H9 (cell line): Measurements from ENCODE around the gene HNF4A. TPM values are rescaled to one million over a fixed set of nuclear protein-coding genes. Genes with fewer than 3 reads are reported as not detected.
A peak's percentile ranks its signal among the peaks of the same experiment; 100 is the strongest.

Source experiments
- DNase-seq: peaks from one replicate; pipeline ENCODE4 v3.0.0-alpha.2; 2017
- H2AFZ ChIP-seq: one replicate; pipeline ENCODE4 v1.6.1; 2013; ENCODE audit warnings: mild to moderate bottlenecking, low read length, control low read depth, moderate library complexity
- H2AK5ac ChIP-seq: 2 replicates; pipeline ENCODE4 v1.6.1; 2013; ENCODE audit warnings: low read length, control low read depth, mixed read lengths; ENCODE audit not compliant: insufficient read length
- H2BK120ac ChIP-seq: one replicate; pipeline ENCODE4 v1.6.1; 2013; ENCODE audit warnings: low read depth, mild to moderate bottlenecking, low read length, control low read depth, inconsistent platforms; ENCODE audit not compliant: poor library complexity, severe bottlenecking
- H2BK12ac ChIP-seq: 2 replicates; pipeline ENCODE4 v1.6.1; 2013; ENCODE audit warnings: low read length, control low read depth, mixed read lengths, low read depth; ENCODE audit not compliant: insufficient read length
- H2BK15ac ChIP-seq: 2 replicates; pipeline ENCODE4 v1.6.1; 2013; ENCODE audit warnings: low read depth, low read length, control low read depth
- H2BK20ac ChIP-seq: one replicate; pipeline ENCODE4 v1.6.1; 2013; ENCODE audit warnings: low read depth, mild to moderate bottlenecking, low read length, control low read depth, inconsistent platforms; ENCODE audit not compliant: poor library complexity, severe bottlenecking
- H2BK5ac ChIP-seq: 2 replicates; pipeline ENCODE4 v1.6.1; 2013; ENCODE audit warnings: low read length, control low read depth, mixed read lengths; ENCODE audit not compliant: insufficient read length
- H3K14ac ChIP-seq: 2 replicates; pipeline ENCODE4 v1.6.1; 2013; ENCODE audit warnings: low read length, control low read depth; ENCODE audit not compliant: insufficient read depth
- H3K18ac ChIP-seq: 2 replicates; pipeline ENCODE4 v1.6.1; 2013; ENCODE audit warnings: low read depth, mild to moderate bottlenecking, mixed read lengths, low read length, control low read depth; ENCODE audit not compliant: insufficient read length
- H3K23ac ChIP-seq: 2 replicates; pipeline ENCODE4 v1.6.1; 2013; ENCODE audit warnings: low read length, control low read depth, mixed read lengths, low read depth; ENCODE audit not compliant: insufficient read length
- H3K23me2 ChIP-seq: 2 replicates; pipeline ENCODE4 v1.6.1; 2013; ENCODE audit warnings: low read depth, mild to moderate bottlenecking, mixed read lengths, low read length, control low read depth; ENCODE audit not compliant: insufficient read length, poor library complexity, severe bottlenecking
- H3K27ac ChIP-seq: 2 replicates; pipeline ENCODE4 v1.5.1; 2013; ENCODE audit warnings: low read length, control low read depth, mixed read lengths, low read depth; ENCODE audit not compliant: insufficient read length
- H3K27me3 ChIP-seq: 2 replicates; pipeline ENCODE4 v1.6.1; 2013; ENCODE audit warnings: low read length, control low read depth, inconsistent platforms; ENCODE audit not compliant: insufficient read depth
- H3K4ac ChIP-seq: 2 replicates; pipeline ENCODE4 v1.6.1; 2013; ENCODE audit warnings: low read depth, mild to moderate bottlenecking, control low read depth, inconsistent platforms, low read length, moderate library complexity
- H3K4me1 ChIP-seq: 2 replicates; pipeline ENCODE4 v1.6.1; 2013; ENCODE audit warnings: low read length, control low read depth, inconsistent platforms; ENCODE audit not compliant: insufficient read depth
- H3K4me2 ChIP-seq: 2 replicates; pipeline ENCODE4 v1.6.1; 2013; ENCODE audit warnings: low read length, control low read depth, mixed read lengths; ENCODE audit not compliant: insufficient read length, insufficient read depth
- H3K56ac ChIP-seq: 2 replicates; pipeline ENCODE4 v1.6.1; 2013; ENCODE audit warnings: low read depth, mild to moderate bottlenecking, mixed read lengths, low read length, control low read depth; ENCODE audit not compliant: insufficient read length
- H3K79me1 ChIP-seq: 2 replicates; pipeline ENCODE4 v1.6.1; 2013; ENCODE audit warnings: low read depth, mild to moderate bottlenecking, moderate library complexity, low read length, control low read depth, inconsistent platforms; ENCODE audit not compliant: insufficient read depth, poor library complexity, severe bottlenecking
- H3K79me2 ChIP-seq: 2 replicates; pipeline ENCODE4 v1.6.1; 2013; ENCODE audit warnings: low read length, control low read depth, inconsistent platforms; ENCODE audit not compliant: insufficient read depth
- H3K9ac ChIP-seq: 2 replicates; pipeline ENCODE4 v1.6.1; 2013; ENCODE audit warnings: low read length, control low read depth, mixed read lengths; ENCODE audit not compliant: insufficient read length; ENCODE audit errors: extremely low read depth
- H3K9me3 ChIP-seq: one replicate; pipeline ENCODE4 v1.6.1; 2013; ENCODE audit warnings: low read depth, low read length, inconsistent platforms; ENCODE audit not compliant: control insufficient read depth
- H3T11ph ChIP-seq: one replicate; pipeline ENCODE4 v1.6.1; 2013; ENCODE audit warnings: mild to moderate bottlenecking, low read length, control low read depth, inconsistent platforms
- H4K20me1 ChIP-seq: one replicate; pipeline ENCODE4 v1.6.1; 2013; ENCODE audit not compliant: control insufficient read depth, insufficient read length, insufficient read depth
- H4K5ac ChIP-seq: 2 replicates; pipeline ENCODE4 v1.6.1; 2013; ENCODE audit warnings: low read depth, mild to moderate bottlenecking, mixed read lengths, low read length, control low read depth; ENCODE audit not compliant: insufficient read length
- H4K8ac ChIP-seq: replicated peaks from 2 replicates; pipeline ENCODE4 v1.6.1; 2013; ENCODE audit warnings: low read length, control low read depth, mixed read lengths, low read depth; ENCODE audit not compliant: insufficient read length
- H4K91ac ChIP-seq: 2 replicates; pipeline ENCODE4 v1.6.1; 2013; ENCODE audit warnings: low read depth, mild to moderate bottlenecking, moderate library complexity, mixed read lengths, low read length, control low read depth; ENCODE audit not compliant: insufficient read length
- H3K27ac Mint-ChIP-seq, 3 experiments: 2 replicates in 2 of 3; 3 replicates in 1 of 3; pipeline ENCODE4 v1.8.0; 2020 to 2021; ENCODE audit warnings: mixed read lengths in 3 of 3, mild to moderate bottlenecking in 1 of 3, moderate library complexity in 1 of 3
- H3K27me3 Mint-ChIP-seq: 2 replicates; pipeline ENCODE4 v1.8.0; 2021; ENCODE audit warnings: low read depth, mild to moderate bottlenecking, moderate library complexity, mixed read lengths
- H3K36me3 Mint-ChIP-seq, 3 experiments: 2 replicates in 2 of 3; 3 replicates in 1 of 3; pipeline ENCODE4 v1.8.0; 2020 to 2021; ENCODE audit warnings: low read depth in 3 of 3, mixed read lengths in 3 of 3; ENCODE audit not compliant: insufficient read depth in 1 of 3
- H3K4me1 Mint-ChIP-seq, 2 experiments: 2 replicates each; pipeline ENCODE4 v1.8.0; 2020; ENCODE audit warnings: mixed read lengths in 2 of 2
- H3K4me3 Mint-ChIP-seq, 2 experiments: 2 replicates in 1 of 2; 3 replicates in 1 of 2; pipeline ENCODE4 v1.8.0; 2020 to 2021; ENCODE audit warnings: mild to moderate bottlenecking in 2 of 2, mixed read lengths in 2 of 2, moderate library complexity in 1 of 2
- H3K9me3 Mint-ChIP-seq, 2 experiments: 2 replicates in 1 of 2; 3 replicates in 1 of 2; pipeline ENCODE4 v1.8.0; 2020; ENCODE audit warnings: mild to moderate bottlenecking in 2 of 2, mixed read lengths in 2 of 2, moderate library complexity in 1 of 2
- WGBS: extraction: QIAGEN DNeasy Blood & Tissue Kit; methylation state at CpG from one replicate; pipeline ENCODE4 v1.1.7; 2013; ENCODE audit warnings: missing lambda C conversion rate, low lambda C conversion rate, mixed read lengths; ENCODE audit not compliant: insufficient read length; ENCODE audit errors: extremely low coverage; 5-methylcytosine and 5-hydroxymethylcytosine counted together
- total RNA-seq: library from RNA; stranded (reverse); gene quantifications from 2 replicates; pipeline ENCODE4 v1.2.1, GENCODE V29; 2021
- TF ChIP-seq, protein P1 (sequence below): fragments of 200-600 bp; sonication (generic); conservative IDR thresholded peaks from 3 replicates; pipeline ENCODE4 v1.8.0; 2021; ENCODE audit warnings: antibody characterized with exemption, mild to moderate bottlenecking

Gene HNF4A
- total RNA-seq, 1 experiment from 2014 or later = not detected

DNA sequence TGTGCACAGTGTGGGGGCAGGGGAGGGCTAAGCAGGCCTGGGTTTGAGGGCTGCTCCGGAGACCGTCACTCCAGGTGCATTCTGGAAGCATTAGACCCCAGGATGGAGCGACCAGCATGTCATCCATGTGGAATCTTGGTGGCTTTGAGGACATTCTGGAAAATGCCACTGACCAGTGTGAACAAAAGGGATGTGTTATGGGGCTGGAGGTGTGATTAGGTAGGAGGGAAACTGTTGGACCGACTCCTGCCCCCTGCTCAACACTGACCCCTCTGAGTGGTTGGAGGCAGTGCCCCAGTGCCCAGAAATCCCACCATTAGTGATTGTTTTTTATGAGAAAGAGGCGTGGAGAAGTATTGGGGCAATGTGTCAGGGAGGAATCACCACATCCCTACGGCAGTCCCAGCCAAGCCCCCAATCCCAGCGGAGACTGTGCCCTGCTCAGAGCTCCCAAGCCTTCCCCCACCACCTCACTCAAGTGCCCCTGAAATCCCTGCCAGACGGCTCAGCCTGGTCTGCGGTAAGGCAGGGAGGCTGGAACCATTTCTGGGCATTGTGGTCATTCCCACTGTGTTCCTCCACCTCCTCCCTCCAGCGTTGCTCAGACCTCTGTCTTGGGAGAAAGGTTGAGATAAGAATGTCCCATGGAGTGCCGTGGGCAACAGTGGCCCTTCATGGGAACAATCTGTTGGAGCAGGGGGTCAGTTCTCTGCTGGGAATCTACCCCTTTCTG is 76.2 kb downstream of the HNF4A start:
- Histone ChIP-seq H3K79me2 (no peaks in the 10 kb centered on the region), H3K56ac (no peak overlapping the region), H2BK5ac (no peak overlapping the region), H3K27me3 (no peaks in the 10 kb centered on the region; the same call in 1 of the 2 replicates), H3K23ac (no peak overlapping the region), H3K4me1 (no peaks in the 10 kb centered on the region), H3K9ac (no peak overlapping the region), H3K4ac (no peak overlapping the region), H2BK15ac (no peak overlapping the region), H3K18ac (no peak overlapping the region), H3K79me1 (no peaks in the 10 kb centered on the region), H3K14ac (no peak overlapping the region; the same call in 1 of the 2 replicates), H3K23me2 (no peaks in the 10 kb centered on the region), H2BK12ac (no peak overlapping the region), H3K4me2 (no peak overlapping the region), H4K20me1 (no peaks in the 10 kb centered on the region), H2BK20ac (no peak overlapping the region), H3K27ac (no peak overlapping the region), H2AK5ac (no peak overlapping the region), H3K9me3 (no peaks in the 10 kb centered on the region), H2BK120ac (no peak overlapping the region), H4K5ac (no peak overlapping the region), H2AFZ (no peak overlapping the region), H4K91ac (no peak overlapping the region), H3T11ph (no peak overlapping the region), H4K8ac (no peak overlapping the region)
- no peak for DNase-seq
- H3K27ac Mint-ChIP-seq = peak overlapping the region in 1 of 3 experiments; percentile 71; a peak in 3 of 7 replicates
- TF ChIP-seq, protein P1, sequence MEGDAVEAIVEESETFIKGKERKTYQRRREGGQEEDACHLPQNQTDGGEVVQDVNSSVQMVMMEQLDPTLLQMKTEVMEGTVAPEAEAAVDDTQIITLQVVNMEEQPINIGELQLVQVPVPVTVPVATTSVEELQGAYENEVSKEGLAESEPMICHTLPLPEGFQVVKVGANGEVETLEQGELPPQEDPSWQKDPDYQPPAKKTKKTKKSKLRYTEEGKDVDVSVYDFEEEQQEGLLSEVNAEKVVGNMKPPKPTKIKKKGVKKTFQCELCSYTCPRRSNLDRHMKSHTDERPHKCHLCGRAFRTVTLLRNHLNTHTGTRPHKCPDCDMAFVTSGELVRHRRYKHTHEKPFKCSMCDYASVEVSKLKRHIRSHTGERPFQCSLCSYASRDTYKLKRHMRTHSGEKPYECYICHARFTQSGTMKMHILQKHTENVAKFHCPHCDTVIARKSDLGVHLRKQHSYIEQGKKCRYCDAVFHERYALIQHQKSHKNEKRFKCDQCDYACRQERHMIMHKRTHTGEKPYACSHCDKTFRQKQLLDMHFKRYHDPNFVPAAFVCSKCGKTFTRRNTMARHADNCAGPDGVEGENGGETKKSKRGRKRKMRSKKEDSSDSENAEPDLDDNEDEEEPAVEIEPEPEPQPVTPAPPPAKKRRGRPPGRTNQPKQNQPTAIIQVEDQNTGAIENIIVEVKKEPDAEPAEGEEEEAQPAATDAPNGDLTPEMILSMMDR = peak; percentile 42; the same call in 1 of the 3 replicates
- no peaks in the 10 kb centered on the region for H3K36me3 Mint-ChIP-seq
- H3K27me3 Mint-ChIP-seq = peaks cover 13% of the 10 kb centered on the region
- no CpG with 5 or more reads among the region's 11 CpGs for WGBS
- no peak overlapping the region for H3K4me3 Mint-ChIP-seq
- H3K9me3 Mint-ChIP-seq = no peaks in the 10 kb centered on the region
- H3K4me1 Mint-ChIP-seq = no peaks in the 10 kb centered on the region
